Liver (tissue), 9 donors: ENCODE results near the gene SBDS. TPM values are rescaled to one million over a fixed set of nuclear protein-coding genes. Genes with fewer than 3 reads are reported as not detected.

ENCODE experiments used
- DNase-seq: peaks from one replicate; pipeline ENCODE4 v3.0.0-alpha.2; 2017; ENCODE audit warnings: low spot score
- H3K27ac ChIP-seq, 2 donors: one replicate each; pipeline ENCODE4 v1.7.0; 2013; ENCODE audit warnings: inconsistent platforms in 2 of 2, low read length in 2 of 2, control low read depth in 1 of 2, low read depth in 1 of 2, mild to moderate bottlenecking in 1 of 2
- H3K27me3 ChIP-seq, 4 donors: one replicate each; pipeline versions ENCODE4 v1.6.1 to v1.7.0; 2013; ENCODE audit warnings: low read length in 3 of 4, inconsistent platforms in 1 of 4, mild to moderate bottlenecking in 1 of 4, moderate library complexity in 1 of 4; ENCODE audit not compliant: control insufficient read depth in 4 of 4, insufficient read depth in 4 of 4
- H3K36me3 ChIP-seq, 4 donors: one replicate each; pipeline versions ENCODE4 v1.6.1 to v1.7.0; 2013; ENCODE audit warnings: low read length in 3 of 4, mild to moderate bottlenecking in 3 of 4, low read depth in 1 of 4, moderate library complexity in 1 of 4; ENCODE audit not compliant: control insufficient read depth in 4 of 4, insufficient read depth in 3 of 4
- H3K4me1 ChIP-seq, 4 donors: one replicate each; pipeline versions ENCODE4 v1.6.1 to v1.7.0; 2013; ENCODE audit warnings: low read length in 3 of 4, mild to moderate bottlenecking in 3 of 4, moderate library complexity in 1 of 4; ENCODE audit not compliant: control insufficient read depth in 4 of 4, insufficient read depth in 4 of 4
- H3K4me3 ChIP-seq, 3 donors: one replicate each; pipeline versions ENCODE4 v1.6.1 to v1.7.0; 2013; ENCODE audit warnings: low read length in 3 of 3, control low read depth in 1 of 3, low read depth in 1 of 3, mild to moderate bottlenecking in 1 of 3
- H3K9ac ChIP-seq, 2 donors: one replicate each; pipeline ENCODE4 v1.7.0; 2013; ENCODE audit warnings: low read length in 2 of 2, mild to moderate bottlenecking in 2 of 2, moderate library complexity in 2 of 2, control low read depth in 1 of 2, low read depth in 1 of 2
- H3K9me3 ChIP-seq, 4 donors: one replicate each; pipeline versions ENCODE4 v1.6.1 to v1.7.0; 2013; ENCODE audit warnings: low read length in 3 of 4; ENCODE audit not compliant: control insufficient read depth in 4 of 4
- EGR1 ChIP-seq, 2 donors: IDR thresholded peaks; 2 replicates each; pipeline ENCODE4 v1.6.1; 2016 to 2018; ENCODE audit warnings: antibody characterized with exemption in 2 of 2, low read depth in 2 of 2
- FOXA1 ChIP-seq: IDR thresholded peaks from 2 replicates; pipeline ENCODE4 v1.6.1; 2016; ENCODE audit warnings: antibody characterized with exemption
- FOXA2 ChIP-seq: IDR thresholded peaks from 2 replicates; pipeline ENCODE4 v1.6.1; 2016; ENCODE audit warnings: antibody characterized with exemption
- GABPA ChIP-seq, 2 donors: IDR thresholded peaks in 1 of 2; conservative IDR thresholded peaks in 1 of 2; 2 replicates each; pipeline ENCODE4 v1.6.1; 2016; ENCODE audit warnings: antibody characterized with exemption in 2 of 2, mild to moderate bottlenecking in 1 of 2, moderate library complexity in 1 of 2
- HNF4A ChIP-seq, 2 donors: conservative IDR thresholded peaks; 2 replicates each; pipeline ENCODE4 v1.6.1; 2016; ENCODE audit warnings: antibody characterized with exemption in 2 of 2, mild to moderate bottlenecking in 2 of 2
- HNF4G ChIP-seq: IDR thresholded peaks from 2 replicates; pipeline ENCODE4 v1.6.1; 2016; ENCODE audit warnings: antibody characterized with exemption
- JUND ChIP-seq, 2 donors: IDR thresholded peaks; 2 replicates each; pipeline ENCODE4 v1.6.1; 2016; ENCODE audit warnings: antibody characterized with exemption in 2 of 2
- NR2F2 ChIP-seq: IDR thresholded peaks from 2 replicates; pipeline ENCODE4 v1.6.1; 2016; ENCODE audit warnings: antibody characterized with exemption
- RAD21 ChIP-seq, 2 donors: IDR thresholded peaks; 2 replicates each; pipeline ENCODE4 v1.6.1; 2016; ENCODE audit warnings: antibody characterized with exemption in 2 of 2, mild to moderate bottlenecking in 2 of 2
- RXRA ChIP-seq, 2 donors: IDR thresholded peaks; 2 replicates each; pipeline ENCODE4 v1.6.1; 2017 to 2018; ENCODE audit warnings: antibody characterized with exemption in 2 of 2, mild to moderate bottlenecking in 1 of 2
- SP1 ChIP-seq: IDR thresholded peaks from 2 replicates; pipeline ENCODE4 v1.6.1; 2018; ENCODE audit warnings: antibody characterized with exemption, mild to moderate bottlenecking
- TAF1 ChIP-seq: conservative IDR thresholded peaks from 2 replicates; pipeline ENCODE4 v1.6.1; 2016; ENCODE audit warnings: antibody characterized with exemption, mild to moderate bottlenecking
- YY1 ChIP-seq: IDR thresholded peaks from 2 replicates; pipeline ENCODE4 v1.6.1; 2016; ENCODE audit warnings: antibody characterized with exemption, mild to moderate bottlenecking
- WGBS: extraction: QIAGEN DNeasy Blood & Tissue Kit; methylation state at CpG from one replicate; pipeline ENCODE4 v1.1.7; 2013; 5-methylcytosine and 5-hydroxymethylcytosine counted together
- polyA plus RNA-seq, 2 donors: library from polyadenylated mRNA; stranded (reverse) in 1 of 2; unstranded in 1 of 2; fragments of 200-250 nt in 1 of 2; fragments of >200 nt in 1 of 2; fragmentation: Nextera tagmentation in 1 of 2; extraction: Ambion mirVana in 1 of 2; gene quantifications; one replicate each; pipeline versions ENCODE4 v1.2.1 to v1.2.3, GENCODE V29; 2013 to 2015
- total RNA-seq, 2 donors: library from RNA; depleted of rRNA; stranded (reverse); fragments of >200 nt; gene quantifications; one replicate each; pipeline ENCODE4 v1.2.3, GENCODE V29; 2014
- TF ChIP-seq, protein P1 (sequence below): IDR thresholded peaks from 2 replicates; pipeline ENCODE4 v1.6.1; 2016; ENCODE audit warnings: antibody characterized with exemption
- TF ChIP-seq, protein P2 (sequence below): IDR thresholded peaks from 2 replicates; pipeline ENCODE4 v1.6.1; 2016; ENCODE audit warnings: antibody characterized with exemption
- TF ChIP-seq, protein P3 (sequence below): fragments of 150-350 bp; IDR thresholded peaks from 2 replicates; pipeline ENCODE4 v1.5.1; 2017; ENCODE audit warnings: improper control_type of control experiment, low read depth, low read length; ENCODE audit not compliant: missing input control
- TF ChIP-seq, protein P4 (sequence below): IDR thresholded peaks from 2 replicates; pipeline ENCODE4 v1.6.1; 2016; ENCODE audit warnings: antibody characterized with exemption, mild to moderate bottlenecking
- donor health status: healthy.
- donor health status: healthy.
- donor health status: healthy.
- donor health status: healthy.
- donor health status: healthy.

Gene SBDS
- total and polyA plus RNA-seq, 4 donors = 34.1 to 66.0 (median 59.6) TPM

DNA sequence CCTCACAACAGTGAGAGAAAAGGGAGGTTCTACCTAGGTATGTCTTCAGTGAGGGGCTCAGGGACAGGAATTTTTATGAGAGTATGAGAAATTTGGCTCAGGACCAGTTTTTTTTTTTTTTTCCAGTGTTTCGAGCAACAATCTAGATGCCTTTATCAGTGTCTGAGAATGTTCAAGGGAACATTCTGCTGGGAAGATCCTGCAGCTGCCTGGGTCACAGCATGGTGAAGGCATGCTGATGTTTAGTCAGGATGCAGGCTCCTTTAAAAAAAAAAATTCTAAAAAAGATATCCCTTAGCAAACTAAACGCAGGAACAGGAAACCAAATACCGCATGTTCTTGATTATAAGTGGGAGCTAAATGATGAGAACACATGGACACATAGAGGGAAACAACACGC is 31.0 kb downstream of the SBDS start:
- no peak for DNase-seq
- Histone ChIP-seq H3K27me3 (no peaks in the 10 kb centered on the region), H3K9me3 (no peaks in the 10 kb centered on the region), H3K27ac (no peak overlapping the region), H3K4me1 (no peaks in the 10 kb centered on the region), H3K4me3 (no peak overlapping the region), H3K36me3 (peaks cover 0 to 4% (median 0%) of the 10 kb centered on the region in 4 donors), H3K9ac (no peak overlapping the region)
- 65% methylated on average over 4 of the region's 4 CpGs for WGBS
- TF ChIP-seq TAF1 = no peak
- TF ChIP-seq, protein P1, sequence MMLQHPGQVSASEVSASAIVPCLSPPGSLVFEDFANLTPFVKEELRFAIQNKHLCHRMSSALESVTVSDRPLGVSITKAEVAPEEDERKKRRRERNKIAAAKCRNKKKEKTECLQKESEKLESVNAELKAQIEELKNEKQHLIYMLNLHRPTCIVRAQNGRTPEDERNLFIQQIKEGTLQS = no peak
- no peak for TF ChIP-seq EGR1 (IDR thresholded peaks at IDR 0.05; ENCODE audit: low read depth in 2 of 2)

DNA sequence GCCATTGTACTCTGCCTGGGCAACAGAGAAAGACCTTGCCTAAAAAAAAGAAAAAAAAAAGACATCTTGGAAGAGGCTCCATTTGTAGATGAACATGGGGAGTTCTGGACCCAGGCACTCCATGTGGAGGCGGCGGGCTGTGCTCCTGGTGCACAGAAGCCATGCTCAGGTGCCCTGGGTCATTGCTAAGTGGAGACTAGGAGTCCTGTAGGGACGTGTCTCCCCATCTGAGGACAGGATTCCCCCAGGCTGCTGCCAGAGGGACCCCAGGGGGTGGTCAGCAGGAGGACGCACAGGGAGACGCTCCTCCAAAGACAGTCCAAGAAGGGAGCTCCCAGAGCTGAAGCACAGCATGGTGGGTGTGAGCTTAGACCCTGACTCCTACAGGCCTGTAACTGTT is 34.3 kb downstream of the SBDS start:
- DNase-seq = no peak
- Histone ChIP-seq H3K36me3 (peaks cover 2 to 30% (median 14%) of the 10 kb centered on the region in 4 donors), H3K9ac (no peak overlapping the region), H3K4me1 (no peaks in the 10 kb centered on the region), H3K27me3 (no peaks in the 10 kb centered on the region), H3K27ac (no peak overlapping the region), H3K9me3 (no peaks in the 10 kb centered on the region), H3K4me3 (no peak overlapping the region)
- WGBS = 97% methylated on average over 5 of the region's 5 CpGs
- TF ChIP-seq YY1 (no peak), FOXA1 (no peak), JUND (IDR thresholded peaks at IDR 0.05) (no peak), SP1 (no peak), TAF1 (no peak), EGR1 (IDR thresholded peaks at IDR 0.05; ENCODE audit: low read depth in 2 of 2) (no peak)
- TF ChIP-seq, protein P2, sequence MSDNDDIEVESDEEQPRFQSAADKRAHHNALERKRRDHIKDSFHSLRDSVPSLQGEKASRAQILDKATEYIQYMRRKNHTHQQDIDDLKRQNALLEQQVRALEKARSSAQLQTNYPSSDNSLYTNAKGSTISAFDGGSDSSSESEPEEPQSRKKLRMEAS = no peak

DNA sequence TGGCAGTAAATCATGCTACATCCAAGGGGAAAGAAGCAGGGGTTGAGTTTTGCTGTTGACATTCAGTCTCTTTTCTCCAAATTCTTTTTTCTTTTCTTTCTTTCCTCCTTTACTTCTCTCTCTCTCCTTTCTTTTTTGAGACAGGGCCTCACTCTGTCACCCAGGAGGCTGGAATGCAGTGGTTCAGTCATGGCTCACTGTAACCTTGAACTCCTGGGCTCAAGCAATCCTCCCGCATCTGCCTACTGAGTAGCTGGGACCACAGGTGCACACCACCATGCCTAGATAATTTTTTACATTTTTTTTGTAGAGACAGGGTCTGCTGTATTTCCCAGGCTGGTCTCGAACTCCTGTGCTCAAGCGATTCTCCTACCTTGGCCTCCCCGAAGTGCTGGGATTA is 35.2 kb downstream of the SBDS start:
- Histone ChIP-seq H3K4me3 (no peak overlapping the region), H3K27ac (no peak overlapping the region), H3K4me1 (no peaks in the 10 kb centered on the region), H3K9me3 (no peaks in the 10 kb centered on the region), H3K36me3 (peaks cover 6 to 39% (median 21%) of the 10 kb centered on the region in 4 donors), H3K27me3 (no peaks in the 10 kb centered on the region), H3K9ac (no peak overlapping the region)
- WGBS = 97% methylated on average over 4 of the region's 4 CpGs
- DNase-seq = no peak
- TF ChIP-seq SP1 (no peak), HNF4A (conservative IDR thresholded peaks at IDR 0.05) (no peak), YY1 (no peak), RAD21 (IDR thresholded peaks at IDR 0.05) (no peak), NR2F2 (no peak)
- TF ChIP-seq, protein P1 = no peak

DNA sequence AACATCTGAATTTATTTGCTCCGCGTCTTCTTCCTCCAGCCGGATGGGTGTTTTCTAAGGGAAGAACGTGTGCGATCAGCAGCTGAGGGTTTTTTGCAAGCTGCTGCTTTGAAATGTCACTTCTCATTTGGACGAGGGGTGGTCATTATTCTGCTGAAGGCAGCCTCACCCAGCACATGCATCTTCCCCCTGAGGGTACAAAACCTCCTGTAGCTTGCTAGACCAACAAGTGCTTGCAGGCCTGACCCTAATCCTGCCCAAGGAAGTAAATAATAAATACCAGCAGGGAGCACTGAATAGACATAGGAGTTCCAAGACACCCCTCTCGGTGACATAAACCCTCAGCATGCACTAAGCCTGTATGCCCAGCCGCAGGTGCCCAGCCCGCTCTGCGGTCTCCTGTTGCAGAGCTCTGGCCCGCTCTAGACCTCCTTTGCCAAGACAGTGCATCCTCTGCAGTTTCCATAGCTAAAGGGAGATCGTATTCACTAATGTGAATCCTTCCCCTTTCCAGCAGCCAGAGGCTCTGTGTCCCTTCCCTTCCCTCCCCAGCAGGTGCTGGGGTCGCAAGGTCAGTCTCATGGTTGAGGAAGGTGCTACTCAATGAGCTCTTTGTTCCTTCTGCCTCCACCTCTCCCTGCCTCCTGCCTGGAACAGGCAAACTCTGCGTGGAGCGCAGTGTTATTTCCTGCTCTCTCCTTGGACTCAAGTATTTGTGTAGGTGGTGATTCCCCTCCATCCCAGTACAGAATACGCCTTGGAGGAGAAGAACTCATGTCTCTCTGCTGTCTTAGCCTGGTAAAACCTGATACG is 36.6 kb downstream of the SBDS start:
- Histone ChIP-seq H3K9ac (no peak overlapping the region), H3K27ac (no peak overlapping the region), H3K9me3 (no peaks in the 10 kb centered on the region), H3K4me1 (no peaks in the 10 kb centered on the region), H3K4me3 (no peak overlapping the region), H3K36me3 (peaks cover 11 to 50% (median 31%) of the 10 kb centered on the region in 4 donors), H3K27me3 (no peaks in the 10 kb centered on the region)
- 94% methylated on average over 17 of the region's 17 CpGs for WGBS
- DNase-seq = no peak
- no peak for TF ChIP-seq HNF4A (conservative IDR thresholded peaks at IDR 0.05)
- no peak for TF ChIP-seq FOXA2
- TF ChIP-seq, protein P1 = no peak
- no peak for TF ChIP-seq NR2F2
- TF ChIP-seq GABPA (IDR thresholded peaks at IDR 0.05 in 1 of 2, conservative IDR thresholded peaks at IDR 0.05 in 1 of 2) = no peak
- no peak for TF ChIP-seq JUND (IDR thresholded peaks at IDR 0.05)
- TF ChIP-seq, protein P3, sequence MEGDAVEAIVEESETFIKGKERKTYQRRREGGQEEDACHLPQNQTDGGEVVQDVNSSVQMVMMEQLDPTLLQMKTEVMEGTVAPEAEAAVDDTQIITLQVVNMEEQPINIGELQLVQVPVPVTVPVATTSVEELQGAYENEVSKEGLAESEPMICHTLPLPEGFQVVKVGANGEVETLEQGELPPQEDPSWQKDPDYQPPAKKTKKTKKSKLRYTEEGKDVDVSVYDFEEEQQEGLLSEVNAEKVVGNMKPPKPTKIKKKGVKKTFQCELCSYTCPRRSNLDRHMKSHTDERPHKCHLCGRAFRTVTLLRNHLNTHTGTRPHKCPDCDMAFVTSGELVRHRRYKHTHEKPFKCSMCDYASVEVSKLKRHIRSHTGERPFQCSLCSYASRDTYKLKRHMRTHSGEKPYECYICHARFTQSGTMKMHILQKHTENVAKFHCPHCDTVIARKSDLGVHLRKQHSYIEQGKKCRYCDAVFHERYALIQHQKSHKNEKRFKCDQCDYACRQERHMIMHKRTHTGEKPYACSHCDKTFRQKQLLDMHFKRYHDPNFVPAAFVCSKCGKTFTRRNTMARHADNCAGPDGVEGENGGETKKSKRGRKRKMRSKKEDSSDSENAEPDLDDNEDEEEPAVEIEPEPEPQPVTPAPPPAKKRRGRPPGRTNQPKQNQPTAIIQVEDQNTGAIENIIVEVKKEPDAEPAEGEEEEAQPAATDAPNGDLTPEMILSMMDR = no peak
- no peak for TF ChIP-seq HNF4G
- no peak for TF ChIP-seq TAF1
- no peak for TF ChIP-seq RXRA (IDR thresholded peaks at IDR 0.05)
- TF ChIP-seq, protein P4, sequence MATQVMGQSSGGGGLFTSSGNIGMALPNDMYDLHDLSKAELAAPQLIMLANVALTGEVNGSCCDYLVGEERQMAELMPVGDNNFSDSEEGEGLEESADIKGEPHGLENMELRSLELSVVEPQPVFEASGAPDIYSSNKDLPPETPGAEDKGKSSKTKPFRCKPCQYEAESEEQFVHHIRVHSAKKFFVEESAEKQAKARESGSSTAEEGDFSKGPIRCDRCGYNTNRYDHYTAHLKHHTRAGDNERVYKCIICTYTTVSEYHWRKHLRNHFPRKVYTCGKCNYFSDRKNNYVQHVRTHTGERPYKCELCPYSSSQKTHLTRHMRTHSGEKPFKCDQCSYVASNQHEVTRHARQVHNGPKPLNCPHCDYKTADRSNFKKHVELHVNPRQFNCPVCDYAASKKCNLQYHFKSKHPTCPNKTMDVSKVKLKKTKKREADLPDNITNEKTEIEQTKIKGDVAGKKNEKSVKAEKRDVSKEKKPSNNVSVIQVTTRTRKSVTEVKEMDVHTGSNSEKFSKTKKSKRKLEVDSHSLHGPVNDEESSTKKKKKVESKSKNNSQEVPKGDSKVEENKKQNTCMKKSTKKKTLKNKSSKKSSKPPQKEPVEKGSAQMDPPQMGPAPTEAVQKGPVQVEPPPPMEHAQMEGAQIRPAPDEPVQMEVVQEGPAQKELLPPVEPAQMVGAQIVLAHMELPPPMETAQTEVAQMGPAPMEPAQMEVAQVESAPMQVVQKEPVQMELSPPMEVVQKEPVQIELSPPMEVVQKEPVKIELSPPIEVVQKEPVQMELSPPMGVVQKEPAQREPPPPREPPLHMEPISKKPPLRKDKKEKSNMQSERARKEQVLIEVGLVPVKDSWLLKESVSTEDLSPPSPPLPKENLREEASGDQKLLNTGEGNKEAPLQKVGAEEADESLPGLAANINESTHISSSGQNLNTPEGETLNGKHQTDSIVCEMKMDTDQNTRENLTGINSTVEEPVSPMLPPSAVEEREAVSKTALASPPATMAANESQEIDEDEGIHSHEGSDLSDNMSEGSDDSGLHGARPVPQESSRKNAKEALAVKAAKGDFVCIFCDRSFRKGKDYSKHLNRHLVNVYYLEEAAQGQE = no peak
